Esophagus squamous epithelium (tissue), 4 donors: ENCODE results near the gene NLGN2.

Experiments
- POLR2A ChIP-seq, 4 donors: fragments of 450-650 bp; IDR thresholded peaks; one replicate each; pipeline ENCODE4 v1.6.1; 2017; ENCODE audit warnings: antibody characterized with exemption in 4 of 4, mild to moderate bottlenecking in 4 of 4, moderate library complexity in 3 of 4
- TF ChIP-seq, protein P1 (sequence below), 6 experiments: fragments of 450-650 bp in 4 of 6; fragments of 200-600 bp in 2 of 6; sonication (generic) in 2 of 6; IDR thresholded peaks; one replicate each; pipeline ENCODE4 v1.5.1; 2016 to 2019; ENCODE audit warnings: antibody characterized with exemption in 6 of 6, mild to moderate bottlenecking in 4 of 6, moderate library complexity in 4 of 6

DNA sequence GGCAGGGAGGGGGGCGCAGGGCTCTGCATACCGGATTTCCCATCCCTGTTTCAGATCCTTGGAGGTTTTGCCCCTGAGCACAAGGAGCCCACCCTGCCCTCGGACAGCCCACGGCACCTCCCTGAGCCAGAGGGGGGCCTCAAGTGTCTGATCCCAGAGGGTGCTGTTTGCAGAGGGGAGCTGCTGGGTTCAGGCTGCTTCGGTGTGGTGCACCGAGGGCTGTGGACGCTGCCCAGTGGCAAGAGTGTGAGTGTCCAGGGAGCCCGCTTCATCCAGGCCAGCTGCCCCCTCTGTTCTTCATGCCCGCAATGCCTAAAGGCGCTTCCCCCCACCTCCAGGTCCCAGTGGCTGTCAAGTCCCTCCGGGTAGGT is 24.3 kb upstream of the NLGN2 start:
- TF ChIP-seq, protein P1, sequence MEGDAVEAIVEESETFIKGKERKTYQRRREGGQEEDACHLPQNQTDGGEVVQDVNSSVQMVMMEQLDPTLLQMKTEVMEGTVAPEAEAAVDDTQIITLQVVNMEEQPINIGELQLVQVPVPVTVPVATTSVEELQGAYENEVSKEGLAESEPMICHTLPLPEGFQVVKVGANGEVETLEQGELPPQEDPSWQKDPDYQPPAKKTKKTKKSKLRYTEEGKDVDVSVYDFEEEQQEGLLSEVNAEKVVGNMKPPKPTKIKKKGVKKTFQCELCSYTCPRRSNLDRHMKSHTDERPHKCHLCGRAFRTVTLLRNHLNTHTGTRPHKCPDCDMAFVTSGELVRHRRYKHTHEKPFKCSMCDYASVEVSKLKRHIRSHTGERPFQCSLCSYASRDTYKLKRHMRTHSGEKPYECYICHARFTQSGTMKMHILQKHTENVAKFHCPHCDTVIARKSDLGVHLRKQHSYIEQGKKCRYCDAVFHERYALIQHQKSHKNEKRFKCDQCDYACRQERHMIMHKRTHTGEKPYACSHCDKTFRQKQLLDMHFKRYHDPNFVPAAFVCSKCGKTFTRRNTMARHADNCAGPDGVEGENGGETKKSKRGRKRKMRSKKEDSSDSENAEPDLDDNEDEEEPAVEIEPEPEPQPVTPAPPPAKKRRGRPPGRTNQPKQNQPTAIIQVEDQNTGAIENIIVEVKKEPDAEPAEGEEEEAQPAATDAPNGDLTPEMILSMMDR (IDR thresholded peaks at IDR 0.05) = no peak
- no peak for TF ChIP-seq POLR2A (IDR thresholded peaks at IDR 0.05)
